ENCODE results near the gene RCSD1.
"Not testable (repeated sequence)": the region's sequence is repeated elsewhere in the genome, so short reads cannot be mapped to it uniquely, and the experiment has no call there.

Gene RCSD1

GRCh38 chr1:167716000-167716271, 85.9 kb downstream of the RCSD1 start:
- DNase-seq (ENCODE audit: low spot score): no peak

- DNase-seq (ENCODE audit: low spot score): no peak
These were observed 87.3 kb downstream of the RCSD1 start for GRCh38 chr1:167717351-167717750.

- DNase-seq (ENCODE audit: low spot score): no peak
These were observed 89.1 kb downstream of the RCSD1 start for GRCh38 chr1:167718914-167719691.

GRCh38 chr1:167719715-167720421, 89.8 kb downstream of the RCSD1 start:
- DNase-seq (ENCODE audit: low spot score): not testable (repeated sequence)

- DNase-seq (ENCODE audit: low spot score): no peak
These were observed 91.1 kb downstream of the RCSD1 start for GRCh38 chr1:167720965-167721616.

GRCh38 chr1:167721617-167722151, 91.7 kb downstream of the RCSD1 start, which contains the start of gene MPZL1:
Gene MPZL1 (plus strand): TSS chr1:167721982. CDS start chr1:167722152, 170 bp downstream.
- peak; percentile 98 for DNase-seq (ENCODE audit: low spot score)

- DNase-seq (ENCODE audit: low spot score): peak; percentile 47
These were observed 92.3 kb downstream of the RCSD1 start for GRCh38 chr1:167722152-167722869.

GRCh38 chr1:167722870-167723251, 92.8 kb downstream of the RCSD1 start:
- no peak for DNase-seq (ENCODE audit: low spot score)

- no peak for DNase-seq (ENCODE audit: low spot score)
These were observed 93.8 kb downstream of the RCSD1 start for GRCh38 chr1:167723707-167724323.

- no peak for DNase-seq (ENCODE audit: low spot score)
These were observed 96.0 kb downstream of the RCSD1 start for GRCh38 chr1:167726008-167726407.

GRCh38 chr1:167728818-167729410, 98.9 kb downstream of the RCSD1 start:
- DNase-seq (ENCODE audit: low spot score): no peak

- no peak for DNase-seq (ENCODE audit: low spot score)
These were observed 104.2 kb downstream of the RCSD1 start for GRCh38 chr1:167734227-167734626.

GRCh38 chr1:167734841-167735240, 104.8 kb downstream of the RCSD1 start:
- DNase-seq (ENCODE audit: low spot score): no peak

GRCh38 chr1:167737169-167737568, 107.1 kb downstream of the RCSD1 start:
- DNase-seq (ENCODE audit: low spot score): no peak

- DNase-seq (ENCODE audit: low spot score): no peak
These were observed 108.1 kb downstream of the RCSD1 start for GRCh38 chr1:167738158-167738557.

GRCh38 chr1:167739752-167740151, 109.7 kb downstream of the RCSD1 start:
- DNase-seq (ENCODE audit: low spot score): no peak

- DNase-seq (ENCODE audit: low spot score): not testable (repeated sequence)
These were observed 111.1 kb downstream of the RCSD1 start for GRCh38 chr1:167741103-167741502.

- not testable (repeated sequence) for DNase-seq (ENCODE audit: low spot score)
These were observed 112.5 kb downstream of the RCSD1 start for GRCh38 chr1:167742392-167743057.

- no peak for DNase-seq (ENCODE audit: low spot score)
These were observed 114.9 kb downstream of the RCSD1 start for GRCh38 chr1:167744901-167745300.

- peak; percentile 23 for DNase-seq (ENCODE audit: low spot score)
These were observed 116.1 kb downstream of the RCSD1 start for GRCh38 chr1:167746013-167746672.

Measured in germinal center (tissue), 1 donor.